ENCODE results near the gene ZBTB20.

ZBTB20 gene

DNA sequence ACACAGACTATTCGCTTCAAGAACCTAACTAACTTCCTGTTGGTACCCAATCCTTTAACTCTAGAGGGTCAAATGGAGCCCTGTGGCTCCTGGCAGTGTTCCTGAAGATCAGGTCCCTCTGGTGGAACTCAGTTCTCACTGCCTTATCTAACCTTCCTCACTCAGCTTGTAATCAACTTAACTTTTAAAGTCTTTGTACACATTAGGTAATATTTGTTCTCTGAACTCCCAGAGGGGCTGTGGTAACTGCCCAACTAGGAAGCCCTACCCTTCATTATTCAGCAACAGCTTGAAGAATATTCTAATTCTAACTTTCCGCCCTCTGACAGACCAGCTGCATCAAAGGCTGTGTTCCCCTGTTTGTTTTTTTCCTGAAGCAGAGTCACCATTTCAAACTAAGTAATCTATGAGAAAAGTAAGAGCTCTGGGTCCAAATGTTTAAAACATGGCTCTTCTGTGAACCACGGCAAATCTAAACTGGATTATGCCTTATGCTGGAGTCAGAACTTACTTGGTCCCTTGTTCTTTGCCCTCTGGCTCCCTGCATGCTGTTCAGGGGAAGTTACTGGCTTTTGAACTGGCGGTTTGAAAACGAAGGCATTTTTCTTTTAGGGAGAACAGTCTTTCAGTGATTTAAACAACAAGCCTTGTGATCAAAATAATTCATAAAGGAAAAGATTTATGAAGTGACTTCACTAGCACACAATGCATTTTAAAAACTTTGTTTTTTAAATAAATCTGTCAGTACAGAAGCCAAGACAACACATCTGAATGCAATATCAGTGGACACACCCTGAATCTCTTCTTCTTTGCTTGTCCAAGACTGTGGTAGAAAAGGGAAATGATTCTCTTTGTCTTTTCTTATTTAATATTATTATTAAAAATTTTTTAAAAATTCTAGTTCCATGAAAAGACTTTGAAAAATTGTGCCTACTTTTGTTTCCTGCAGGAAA, 487.7 kb downstream of the ZBTB20 start:
- no peak for TF ChIP-seq EZH2 (IDR thresholded peaks at IDR 0.05; ENCODE audit: borderline replicate concordance, low read depth, low read length, severe bottlenecking)
- TF ChIP-seq, protein P1, sequence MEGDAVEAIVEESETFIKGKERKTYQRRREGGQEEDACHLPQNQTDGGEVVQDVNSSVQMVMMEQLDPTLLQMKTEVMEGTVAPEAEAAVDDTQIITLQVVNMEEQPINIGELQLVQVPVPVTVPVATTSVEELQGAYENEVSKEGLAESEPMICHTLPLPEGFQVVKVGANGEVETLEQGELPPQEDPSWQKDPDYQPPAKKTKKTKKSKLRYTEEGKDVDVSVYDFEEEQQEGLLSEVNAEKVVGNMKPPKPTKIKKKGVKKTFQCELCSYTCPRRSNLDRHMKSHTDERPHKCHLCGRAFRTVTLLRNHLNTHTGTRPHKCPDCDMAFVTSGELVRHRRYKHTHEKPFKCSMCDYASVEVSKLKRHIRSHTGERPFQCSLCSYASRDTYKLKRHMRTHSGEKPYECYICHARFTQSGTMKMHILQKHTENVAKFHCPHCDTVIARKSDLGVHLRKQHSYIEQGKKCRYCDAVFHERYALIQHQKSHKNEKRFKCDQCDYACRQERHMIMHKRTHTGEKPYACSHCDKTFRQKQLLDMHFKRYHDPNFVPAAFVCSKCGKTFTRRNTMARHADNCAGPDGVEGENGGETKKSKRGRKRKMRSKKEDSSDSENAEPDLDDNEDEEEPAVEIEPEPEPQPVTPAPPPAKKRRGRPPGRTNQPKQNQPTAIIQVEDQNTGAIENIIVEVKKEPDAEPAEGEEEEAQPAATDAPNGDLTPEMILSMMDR (IDR thresholded peaks at IDR 0.05; ENCODE audit: borderline replicate concordance, extremely low read depth, low read length, poor library complexity, severe bottlenecking), result no peak

GRCh38 chr3:114651555-114651954, 495.5 kb downstream of the ZBTB20 start:
- TF ChIP-seq, protein P1 (IDR thresholded peaks at IDR 0.05; ENCODE audit: borderline replicate concordance, extremely low read depth, low read length, poor library complexity, severe bottlenecking), result no peak
- Histone ChIP-seq H3K9ac (ENCODE audit: low read depth, low read length) (no peak overlapping the region), H3K27ac (ENCODE audit: low read length) (no peak overlapping the region), H3K9me3 (ENCODE audit: insufficient read depth, low read length, severe bottlenecking) (no peaks in the 10 kb centered on the region), H3K79me2 (ENCODE audit: insufficient read depth, low read length) (no peaks in the 10 kb centered on the region), H3K27me3 (ENCODE audit: insufficient read depth, low read length, poor library complexity) (no peaks in the 10 kb centered on the region), H3K4me1 (ENCODE audit: insufficient read depth, low read length) (no peaks in the 10 kb centered on the region), H3K4me2 (ENCODE audit: insufficient read depth, low read length) (no peak overlapping the region), H3K4me3 (ENCODE audit: low read depth in 1 of 2, low read length in 2 of 2) (no peak overlapping the region), H2AFZ (ENCODE audit: low read depth, low read length) (no peak overlapping the region), H3K36me3 (ENCODE audit: insufficient read depth, low read length) (no peaks in the 10 kb centered on the region), H4K20me1 (ENCODE audit: insufficient read depth, low read length) (no peaks in the 10 kb centered on the region)
- DNase-seq (no peak), ATAC-seq (ENCODE audit: insufficient read depth, low read depth) (no peak)

More for the DNA sequence above, 487.7 kb downstream of the ZBTB20 start:
- no peak for ATAC-seq (ENCODE audit: insufficient read depth, low read depth)
- H3K4me3 ChIP-seq (ENCODE audit: low read depth in 1 of 2, low read length in 2 of 2), result no peak overlapping the region
- no peaks in the 10 kb centered on the region for H3K79me2 ChIP-seq (ENCODE audit: insufficient read depth, low read length)
- no peak overlapping the region for H2AFZ ChIP-seq (ENCODE audit: low read depth, low read length)
- no peak overlapping the region for H3K4me2 ChIP-seq (ENCODE audit: insufficient read depth, low read length)
- H3K27me3 ChIP-seq (ENCODE audit: insufficient read depth, low read length, poor library complexity), result no peaks in the 10 kb centered on the region
- H3K9ac ChIP-seq (ENCODE audit: low read depth, low read length), result no peak overlapping the region
- no peaks in the 10 kb centered on the region for H4K20me1 ChIP-seq (ENCODE audit: insufficient read depth, low read length)
- H3K27ac ChIP-seq (ENCODE audit: low read length), result no peak overlapping the region
- DNase-seq, result no peak
- H3K9me3 ChIP-seq (ENCODE audit: insufficient read depth, low read length, severe bottlenecking), result no peaks in the 10 kb centered on the region
- no peaks in the 10 kb centered on the region for H3K4me1 ChIP-seq (ENCODE audit: insufficient read depth, low read length)
- no peaks in the 10 kb centered on the region for H3K36me3 ChIP-seq (ENCODE audit: insufficient read depth, low read length)

GRCh38 chr3:114650808-114651207, 496.3 kb downstream of the ZBTB20 start:
- H3K4me2 ChIP-seq (ENCODE audit: insufficient read depth, low read length), result no peak overlapping the region

More at GRCh38 chr3:114650808-114651207, 496.3 kb downstream of the ZBTB20 start:
- no peaks in the 10 kb centered on the region for H3K79me2 ChIP-seq (ENCODE audit: insufficient read depth, low read length)
- H3K4me3 ChIP-seq (ENCODE audit: low read depth in 1 of 2, low read length in 2 of 2), result no peak overlapping the region
- H3K4me1 ChIP-seq (ENCODE audit: insufficient read depth, low read length), result no peaks in the 10 kb centered on the region
- no peaks in the 10 kb centered on the region for H4K20me1 ChIP-seq (ENCODE audit: insufficient read depth, low read length)
- no peaks in the 10 kb centered on the region for H3K36me3 ChIP-seq (ENCODE audit: insufficient read depth, low read length)
- DNase-seq (no peak), ATAC-seq (ENCODE audit: insufficient read depth, low read depth) (no peak)
- H3K27ac ChIP-seq (ENCODE audit: low read length), result no peak overlapping the region
- no peak overlapping the region for H3K9ac ChIP-seq (ENCODE audit: low read depth, low read length)
- no peak overlapping the region for H2AFZ ChIP-seq (ENCODE audit: low read depth, low read length)
- TF ChIP-seq EZH2 (IDR thresholded peaks at IDR 0.05; ENCODE audit: borderline replicate concordance, low read depth, low read length, severe bottlenecking), result no peak
- TF ChIP-seq, protein P1 (IDR thresholded peaks at IDR 0.05; ENCODE audit: borderline replicate concordance, extremely low read depth, low read length, poor library complexity, severe bottlenecking), result no peak
- H3K9me3 ChIP-seq (ENCODE audit: insufficient read depth, low read length, severe bottlenecking), result no peaks in the 10 kb centered on the region
- H3K27me3 ChIP-seq (ENCODE audit: insufficient read depth, low read length, poor library complexity), result no peaks in the 10 kb centered on the region

Data from DND-41 (cell line).